Liver (tissue), 9 donors: ENCODE results near the gene MAPK7. TPM values are rescaled to one million over a fixed set of nuclear protein-coding genes. Genes with fewer than 3 reads are reported as not detected.

ENCODE experiments used
- DNase-seq: peaks from one replicate; pipeline ENCODE4 v3.0.0-alpha.2; 2017; ENCODE audit warnings: low spot score
- H3K27ac ChIP-seq, 2 donors: one replicate each; pipeline ENCODE4 v1.7.0; 2013; ENCODE audit warnings: inconsistent platforms in 2 of 2, low read length in 2 of 2, control low read depth in 1 of 2, low read depth in 1 of 2, mild to moderate bottlenecking in 1 of 2
- H3K27me3 ChIP-seq, 4 donors: one replicate each; pipeline versions ENCODE4 v1.6.1 to v1.7.0; 2013; ENCODE audit warnings: low read length in 3 of 4, inconsistent platforms in 1 of 4, mild to moderate bottlenecking in 1 of 4, moderate library complexity in 1 of 4; ENCODE audit not compliant: control insufficient read depth in 4 of 4, insufficient read depth in 4 of 4
- H3K36me3 ChIP-seq, 4 donors: one replicate each; pipeline versions ENCODE4 v1.6.1 to v1.7.0; 2013; ENCODE audit warnings: low read length in 3 of 4, mild to moderate bottlenecking in 3 of 4, low read depth in 1 of 4, moderate library complexity in 1 of 4; ENCODE audit not compliant: control insufficient read depth in 4 of 4, insufficient read depth in 3 of 4
- H3K4me1 ChIP-seq, 4 donors: one replicate each; pipeline versions ENCODE4 v1.6.1 to v1.7.0; 2013; ENCODE audit warnings: low read length in 3 of 4, mild to moderate bottlenecking in 3 of 4, moderate library complexity in 1 of 4; ENCODE audit not compliant: control insufficient read depth in 4 of 4, insufficient read depth in 4 of 4
- H3K4me3 ChIP-seq, 3 donors: one replicate each; pipeline versions ENCODE4 v1.6.1 to v1.7.0; 2013; ENCODE audit warnings: low read length in 3 of 3, control low read depth in 1 of 3, low read depth in 1 of 3, mild to moderate bottlenecking in 1 of 3
- H3K9ac ChIP-seq, 2 donors: one replicate each; pipeline ENCODE4 v1.7.0; 2013; ENCODE audit warnings: low read length in 2 of 2, mild to moderate bottlenecking in 2 of 2, moderate library complexity in 2 of 2, control low read depth in 1 of 2, low read depth in 1 of 2
- H3K9me3 ChIP-seq, 4 donors: one replicate each; pipeline versions ENCODE4 v1.6.1 to v1.7.0; 2013; ENCODE audit warnings: low read length in 3 of 4; ENCODE audit not compliant: control insufficient read depth in 4 of 4
- ATF3 ChIP-seq: IDR thresholded peaks from 2 replicates; pipeline ENCODE4 v1.6.1; 2016; ENCODE audit warnings: antibody characterized with exemption
- EGR1 ChIP-seq, 2 donors: IDR thresholded peaks; 2 replicates each; pipeline ENCODE4 v1.6.1; 2016 to 2018; ENCODE audit warnings: antibody characterized with exemption in 2 of 2, low read depth in 2 of 2
- FOXA1 ChIP-seq: IDR thresholded peaks from 2 replicates; pipeline ENCODE4 v1.6.1; 2016; ENCODE audit warnings: antibody characterized with exemption
- FOXA2 ChIP-seq: IDR thresholded peaks from 2 replicates; pipeline ENCODE4 v1.6.1; 2016; ENCODE audit warnings: antibody characterized with exemption
- GABPA ChIP-seq, 2 donors: IDR thresholded peaks in 1 of 2; conservative IDR thresholded peaks in 1 of 2; 2 replicates each; pipeline ENCODE4 v1.6.1; 2016; ENCODE audit warnings: antibody characterized with exemption in 2 of 2, mild to moderate bottlenecking in 1 of 2, moderate library complexity in 1 of 2
- HNF4A ChIP-seq, 2 donors: conservative IDR thresholded peaks; 2 replicates each; pipeline ENCODE4 v1.6.1; 2016; ENCODE audit warnings: antibody characterized with exemption in 2 of 2, mild to moderate bottlenecking in 2 of 2
- HNF4G ChIP-seq: IDR thresholded peaks from 2 replicates; pipeline ENCODE4 v1.6.1; 2016; ENCODE audit warnings: antibody characterized with exemption
- JUND ChIP-seq, 2 donors: IDR thresholded peaks; 2 replicates each; pipeline ENCODE4 v1.6.1; 2016; ENCODE audit warnings: antibody characterized with exemption in 2 of 2
- NR2F2 ChIP-seq: IDR thresholded peaks from 2 replicates; pipeline ENCODE4 v1.6.1; 2016; ENCODE audit warnings: antibody characterized with exemption
- RAD21 ChIP-seq, 2 donors: IDR thresholded peaks; 2 replicates each; pipeline ENCODE4 v1.6.1; 2016; ENCODE audit warnings: antibody characterized with exemption in 2 of 2, mild to moderate bottlenecking in 2 of 2
- SP1 ChIP-seq: IDR thresholded peaks from 2 replicates; pipeline ENCODE4 v1.6.1; 2018; ENCODE audit warnings: antibody characterized with exemption, mild to moderate bottlenecking
- TAF1 ChIP-seq: conservative IDR thresholded peaks from 2 replicates; pipeline ENCODE4 v1.6.1; 2016; ENCODE audit warnings: antibody characterized with exemption, mild to moderate bottlenecking
- YY1 ChIP-seq: IDR thresholded peaks from 2 replicates; pipeline ENCODE4 v1.6.1; 2016; ENCODE audit warnings: antibody characterized with exemption, mild to moderate bottlenecking
- WGBS: extraction: QIAGEN DNeasy Blood & Tissue Kit; methylation state at CpG from one replicate; pipeline ENCODE4 v1.1.7; 2013; 5-methylcytosine and 5-hydroxymethylcytosine counted together
- polyA plus RNA-seq, 2 donors: library from polyadenylated mRNA; stranded (reverse) in 1 of 2; unstranded in 1 of 2; fragments of 200-250 nt in 1 of 2; fragments of >200 nt in 1 of 2; fragmentation: Nextera tagmentation in 1 of 2; extraction: Ambion mirVana in 1 of 2; gene quantifications; one replicate each; pipeline versions ENCODE4 v1.2.1 to v1.2.3, GENCODE V29; 2013 to 2015
- total RNA-seq, 2 donors: library from RNA; depleted of rRNA; stranded (reverse); fragments of >200 nt; gene quantifications; one replicate each; pipeline ENCODE4 v1.2.3, GENCODE V29; 2014
- TF ChIP-seq, protein P1 (sequence below): IDR thresholded peaks from 2 replicates; pipeline ENCODE4 v1.6.1; 2016; ENCODE audit warnings: antibody characterized with exemption
- TF ChIP-seq, protein P2 (sequence below): fragments of 150-350 bp; IDR thresholded peaks from 2 replicates; pipeline ENCODE4 v1.5.1; 2017; ENCODE audit warnings: improper control_type of control experiment, low read depth, low read length; ENCODE audit not compliant: missing input control
- TF ChIP-seq, protein P3 (sequence below): IDR thresholded peaks from 2 replicates; pipeline ENCODE4 v1.6.1; 2016; ENCODE audit warnings: antibody characterized with exemption, mild to moderate bottlenecking
- TF ChIP-seq, protein P4 (sequence below): IDR thresholded peaks from 2 replicates; pipeline ENCODE4 v1.6.1; 2016; ENCODE audit warnings: antibody characterized with exemption
- donor health status: healthy.
- donor health status: healthy.
- donor health status: healthy.
- donor health status: healthy.
- donor health status: healthy.

The MAPK7 gene
- total and polyA plus RNA-seq, 4 donors: 3.4 to 8.8 (median 5.2) TPM

- H3K9me3 ChIP-seq: no peaks in the 10 kb centered on the region
- TF ChIP-seq FOXA2 (no peak), SP1 (no peak), GABPA (IDR thresholded peaks at IDR 0.05 in 1 of 2, conservative IDR thresholded peaks at IDR 0.05 in 1 of 2) (no peak), YY1 (no peak), TAF1 (no peak), JUND (IDR thresholded peaks at IDR 0.05) (no peak), HNF4A (conservative IDR thresholded peaks at IDR 0.05) (no peak), HNF4G (no peak), EGR1 (IDR thresholded peaks at IDR 0.05; ENCODE audit: low read depth in 2 of 2) (no peak), NR2F2 (no peak), FOXA1 (no peak), ATF3 (no peak), RAD21 (IDR thresholded peaks at IDR 0.05) (no peak)
- TF ChIP-seq, protein P1, sequence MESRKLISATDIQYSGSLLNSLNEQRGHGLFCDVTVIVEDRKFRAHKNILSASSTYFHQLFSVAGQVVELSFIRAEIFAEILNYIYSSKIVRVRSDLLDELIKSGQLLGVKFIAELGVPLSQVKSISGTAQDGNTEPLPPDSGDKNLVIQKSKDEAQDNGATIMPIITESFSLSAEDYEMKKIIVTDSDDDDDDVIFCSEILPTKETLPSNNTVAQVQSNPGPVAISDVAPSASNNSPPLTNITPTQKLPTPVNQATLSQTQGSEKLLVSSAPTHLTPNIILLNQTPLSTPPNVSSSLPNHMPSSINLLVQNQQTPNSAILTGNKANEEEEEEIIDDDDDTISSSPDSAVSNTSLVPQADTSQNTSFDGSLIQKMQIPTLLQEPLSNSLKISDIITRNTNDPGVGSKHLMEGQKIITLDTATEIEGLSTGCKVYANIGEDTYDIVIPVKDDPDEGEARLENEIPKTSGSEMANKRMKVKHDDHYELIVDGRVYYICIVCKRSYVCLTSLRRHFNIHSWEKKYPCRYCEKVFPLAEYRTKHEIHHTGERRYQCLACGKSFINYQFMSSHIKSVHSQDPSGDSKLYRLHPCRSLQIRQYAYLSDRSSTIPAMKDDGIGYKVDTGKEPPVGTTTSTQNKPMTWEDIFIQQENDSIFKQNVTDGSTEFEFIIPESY: no peak
- TF ChIP-seq, protein P2, sequence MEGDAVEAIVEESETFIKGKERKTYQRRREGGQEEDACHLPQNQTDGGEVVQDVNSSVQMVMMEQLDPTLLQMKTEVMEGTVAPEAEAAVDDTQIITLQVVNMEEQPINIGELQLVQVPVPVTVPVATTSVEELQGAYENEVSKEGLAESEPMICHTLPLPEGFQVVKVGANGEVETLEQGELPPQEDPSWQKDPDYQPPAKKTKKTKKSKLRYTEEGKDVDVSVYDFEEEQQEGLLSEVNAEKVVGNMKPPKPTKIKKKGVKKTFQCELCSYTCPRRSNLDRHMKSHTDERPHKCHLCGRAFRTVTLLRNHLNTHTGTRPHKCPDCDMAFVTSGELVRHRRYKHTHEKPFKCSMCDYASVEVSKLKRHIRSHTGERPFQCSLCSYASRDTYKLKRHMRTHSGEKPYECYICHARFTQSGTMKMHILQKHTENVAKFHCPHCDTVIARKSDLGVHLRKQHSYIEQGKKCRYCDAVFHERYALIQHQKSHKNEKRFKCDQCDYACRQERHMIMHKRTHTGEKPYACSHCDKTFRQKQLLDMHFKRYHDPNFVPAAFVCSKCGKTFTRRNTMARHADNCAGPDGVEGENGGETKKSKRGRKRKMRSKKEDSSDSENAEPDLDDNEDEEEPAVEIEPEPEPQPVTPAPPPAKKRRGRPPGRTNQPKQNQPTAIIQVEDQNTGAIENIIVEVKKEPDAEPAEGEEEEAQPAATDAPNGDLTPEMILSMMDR: no peak
- TF ChIP-seq, protein P3, sequence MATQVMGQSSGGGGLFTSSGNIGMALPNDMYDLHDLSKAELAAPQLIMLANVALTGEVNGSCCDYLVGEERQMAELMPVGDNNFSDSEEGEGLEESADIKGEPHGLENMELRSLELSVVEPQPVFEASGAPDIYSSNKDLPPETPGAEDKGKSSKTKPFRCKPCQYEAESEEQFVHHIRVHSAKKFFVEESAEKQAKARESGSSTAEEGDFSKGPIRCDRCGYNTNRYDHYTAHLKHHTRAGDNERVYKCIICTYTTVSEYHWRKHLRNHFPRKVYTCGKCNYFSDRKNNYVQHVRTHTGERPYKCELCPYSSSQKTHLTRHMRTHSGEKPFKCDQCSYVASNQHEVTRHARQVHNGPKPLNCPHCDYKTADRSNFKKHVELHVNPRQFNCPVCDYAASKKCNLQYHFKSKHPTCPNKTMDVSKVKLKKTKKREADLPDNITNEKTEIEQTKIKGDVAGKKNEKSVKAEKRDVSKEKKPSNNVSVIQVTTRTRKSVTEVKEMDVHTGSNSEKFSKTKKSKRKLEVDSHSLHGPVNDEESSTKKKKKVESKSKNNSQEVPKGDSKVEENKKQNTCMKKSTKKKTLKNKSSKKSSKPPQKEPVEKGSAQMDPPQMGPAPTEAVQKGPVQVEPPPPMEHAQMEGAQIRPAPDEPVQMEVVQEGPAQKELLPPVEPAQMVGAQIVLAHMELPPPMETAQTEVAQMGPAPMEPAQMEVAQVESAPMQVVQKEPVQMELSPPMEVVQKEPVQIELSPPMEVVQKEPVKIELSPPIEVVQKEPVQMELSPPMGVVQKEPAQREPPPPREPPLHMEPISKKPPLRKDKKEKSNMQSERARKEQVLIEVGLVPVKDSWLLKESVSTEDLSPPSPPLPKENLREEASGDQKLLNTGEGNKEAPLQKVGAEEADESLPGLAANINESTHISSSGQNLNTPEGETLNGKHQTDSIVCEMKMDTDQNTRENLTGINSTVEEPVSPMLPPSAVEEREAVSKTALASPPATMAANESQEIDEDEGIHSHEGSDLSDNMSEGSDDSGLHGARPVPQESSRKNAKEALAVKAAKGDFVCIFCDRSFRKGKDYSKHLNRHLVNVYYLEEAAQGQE: no peak
- TF ChIP-seq, protein P4, sequence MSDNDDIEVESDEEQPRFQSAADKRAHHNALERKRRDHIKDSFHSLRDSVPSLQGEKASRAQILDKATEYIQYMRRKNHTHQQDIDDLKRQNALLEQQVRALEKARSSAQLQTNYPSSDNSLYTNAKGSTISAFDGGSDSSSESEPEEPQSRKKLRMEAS: no peak
- H3K36me3 ChIP-seq: no peaks in the 10 kb centered on the region
- H3K27me3 ChIP-seq: no peaks in the 10 kb centered on the region
- no peak for DNase-seq
- no peak overlapping the region for H3K4me3 ChIP-seq
- WGBS: 83% methylated on average over 6 of the region's 6 CpGs
- H3K9ac ChIP-seq: no peak overlapping the region
- no peak overlapping the region for H3K27ac ChIP-seq
- peaks cover 2 to 31% (median 16%) of the 10 kb centered on the region in 4 donors for H3K4me1 ChIP-seq
Observed at GRCh38 chr17:19361326-19361725, 17.0 kb upstream of the MAPK7 start.

DNA sequence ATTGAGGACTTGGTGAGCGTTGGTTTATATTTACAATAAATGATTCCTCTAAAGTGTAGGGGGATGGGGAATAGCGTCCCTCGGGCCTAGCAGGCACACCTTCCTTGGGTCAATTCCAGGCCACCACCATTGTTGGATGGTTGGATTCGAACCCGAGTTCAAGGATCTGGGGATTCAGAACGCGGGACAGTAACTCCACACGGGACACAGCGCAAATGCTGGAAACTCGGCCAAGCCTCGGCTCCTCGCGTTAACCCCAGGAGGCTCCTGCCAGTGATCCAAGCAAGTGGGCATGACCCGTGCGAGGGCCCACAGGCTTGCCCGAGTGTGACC, 16.4 kb upstream of the MAPK7 start:
- peaks cover 2 to 31% (median 16%) of the 10 kb centered on the region in 4 donors for H3K4me1 ChIP-seq
- no peaks in the 10 kb centered on the region for H3K36me3 ChIP-seq
- TF ChIP-seq, protein P3: peak; percentile 88
- no peak for TF ChIP-seq JUND (IDR thresholded peaks at IDR 0.05)
- peak overlapping the region; percentile 59 to 71 (median 63) for H3K4me3 ChIP-seq
- peak overlapping the region in 1 of 2 donors; percentile 5 for H3K9ac ChIP-seq
- H3K27me3 ChIP-seq: no peaks in the 10 kb centered on the region
- no peak for DNase-seq
- no peaks in the 10 kb centered on the region for H3K9me3 ChIP-seq
- 14% methylated on average over 16 of the region's 16 CpGs for WGBS
- peak overlapping the region; percentile 90 to 96 for H3K27ac ChIP-seq
